GM18502 (cell line): ENCODE data around the gene SMC1B.
"Not testable (repeated sequence)": the region's sequence is repeated elsewhere in the genome, so short reads cannot be mapped to it uniquely, and the experiment has no call there.

Experiments
- ATAC-seq: cut with Tn5 transposase; IDR thresholded peaks from one replicate; pipeline ENCODE4 v1.9.1; 2021; ENCODE audit warnings: mild to moderate bottlenecking; ENCODE audit not compliant: unreplicated experiment, poor library complexity

Gene SMC1B

DNA sequence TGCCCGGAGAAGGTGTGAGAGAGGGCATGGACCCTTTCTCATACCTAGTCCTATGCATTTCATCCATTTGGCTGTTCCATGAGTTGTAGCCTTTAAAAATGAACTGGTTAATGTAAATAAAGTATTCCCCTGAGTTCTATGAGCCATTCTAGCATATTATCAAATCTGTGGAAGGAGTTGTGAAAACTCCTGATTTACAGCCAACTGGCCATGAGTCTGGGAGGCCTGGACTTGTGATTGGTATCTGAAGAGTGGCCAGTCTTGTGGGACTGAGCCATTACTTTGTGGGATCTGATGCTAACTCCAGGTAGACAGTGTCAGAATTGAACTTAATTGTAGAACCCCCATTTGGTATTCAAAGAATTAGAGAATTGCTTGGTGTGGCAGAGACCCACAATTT is 55.3 kb downstream of the SMC1B start:
- ATAC-seq: no peak

DNA sequence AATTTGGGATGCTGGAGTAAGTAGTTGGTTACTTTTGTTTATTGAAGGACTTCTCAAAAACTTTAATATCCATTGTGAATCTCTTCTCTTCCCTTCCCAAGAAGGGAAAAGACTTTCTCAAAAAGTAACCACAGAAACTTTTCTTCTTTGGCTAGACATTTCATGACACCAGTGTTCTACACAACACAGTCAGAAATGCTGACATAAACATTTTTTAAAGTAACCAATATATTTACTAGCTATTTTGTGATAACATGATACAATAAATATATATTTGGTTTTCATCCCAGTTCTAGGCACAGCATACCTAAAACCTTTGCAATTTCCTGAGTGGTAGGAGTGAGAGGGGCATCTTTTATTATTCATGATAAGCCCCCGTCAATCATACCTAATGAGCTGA is 55.9 kb downstream of the SMC1B start:
- no peak for ATAC-seq

DNA sequence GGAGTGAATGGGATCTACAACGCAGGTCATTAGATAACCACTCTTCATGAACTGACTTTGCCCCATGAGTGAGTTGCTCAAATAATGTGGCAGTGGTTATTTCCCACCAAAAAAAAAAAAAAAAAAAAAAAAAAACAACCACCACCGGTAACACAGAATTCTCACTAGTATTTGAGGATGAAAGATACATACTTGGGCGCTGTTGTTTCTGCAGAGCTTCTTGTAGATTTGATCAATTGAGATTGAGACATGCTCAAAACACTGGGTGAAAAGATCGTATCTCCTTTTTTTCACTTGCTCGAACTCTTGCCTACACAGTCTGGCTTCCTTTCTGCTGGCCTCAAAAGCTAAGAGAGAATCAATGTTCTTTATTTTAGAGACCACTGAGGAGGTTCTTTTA is 59.6 kb downstream of the SMC1B start:
- ATAC-seq: no peak

DNA sequence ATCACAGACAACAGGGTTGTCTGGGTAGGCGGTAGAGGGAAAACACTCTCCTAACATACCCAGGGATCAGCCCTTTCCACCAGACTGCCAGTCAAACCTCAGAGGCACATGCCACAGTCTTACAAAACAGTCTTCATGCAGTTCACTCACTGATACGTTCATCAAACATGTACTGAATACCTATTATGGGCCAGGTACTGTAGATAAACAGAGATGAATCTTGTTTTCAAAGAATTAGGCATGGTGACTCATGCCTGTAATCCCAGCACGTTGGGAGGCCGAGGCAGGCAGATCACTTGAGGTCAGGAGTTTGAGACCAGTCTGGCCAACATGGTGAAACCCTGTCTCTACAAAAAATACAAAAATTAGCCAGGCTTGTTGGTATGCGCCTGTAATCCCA is 60.6 kb downstream of the SMC1B start:
- ATAC-seq: not testable (repeated sequence)

- ATAC-seq: no peak
Measured at GRCh38 chr22:45351956-45352355, 61.4 kb downstream of the SMC1B start.

- ATAC-seq: no peak
Measured at GRCh38 chr22:45349916-45350315, 63.5 kb downstream of the SMC1B start.

DNA sequence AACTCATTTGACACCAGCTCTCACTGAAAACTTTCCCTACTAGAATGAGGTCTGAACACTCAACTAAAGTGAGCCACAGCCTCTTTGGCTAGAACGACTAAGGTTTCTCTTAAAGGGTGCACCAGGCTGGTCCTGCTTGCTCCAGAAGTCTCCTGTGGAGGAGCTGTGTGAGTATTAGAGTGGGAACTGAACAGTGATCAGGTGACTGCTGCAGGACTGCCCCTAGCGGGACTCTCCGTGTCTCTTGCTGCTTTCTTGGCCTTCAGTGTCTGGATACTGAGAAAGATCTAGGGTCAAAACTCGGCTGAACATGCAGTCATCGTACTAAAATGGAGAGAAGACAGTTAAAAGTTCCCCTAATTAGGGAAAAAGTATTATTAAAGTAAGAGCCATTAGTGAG is 69.1 kb downstream of the SMC1B start:
- ATAC-seq: no peak

GRCh38 chr22:45343143-45343542 is 70.3 kb downstream of the SMC1B start:
- no peak for ATAC-seq

GRCh38 chr22:45341498-45341897 is 71.9 kb downstream of the SMC1B start:
- no peak for ATAC-seq

GRCh38 chr22:45340323-45340722 is 73.1 kb downstream of the SMC1B start:
- no peak for ATAC-seq

GRCh38 chr22:45338795-45339194 is 74.6 kb downstream of the SMC1B start:
- ATAC-seq: no peak

DNA sequence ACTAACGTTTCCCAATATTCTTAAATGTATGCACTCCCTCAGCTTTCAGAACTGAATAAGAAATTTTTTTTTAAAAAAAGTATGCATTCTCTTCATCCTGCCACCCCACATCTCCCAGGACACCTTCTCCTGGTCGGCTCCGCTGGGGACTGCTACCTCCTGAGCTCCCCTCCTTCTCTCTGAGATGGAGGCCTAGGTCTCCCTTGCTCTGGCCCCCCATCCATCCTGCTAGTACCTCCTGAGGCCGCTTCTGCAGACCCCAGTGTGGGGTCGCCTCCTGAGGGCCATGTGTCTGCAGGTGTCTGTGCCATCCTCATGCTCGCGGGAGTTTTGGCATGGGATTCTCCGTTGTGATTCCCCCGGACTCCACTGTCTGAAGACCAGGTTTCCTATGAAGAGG is 75.9 kb downstream of the SMC1B start:
- ATAC-seq: no peak

GRCh38 chr22:45336971-45337431 is 76.4 kb downstream of the SMC1B start:
- no peak for ATAC-seq

DNA sequence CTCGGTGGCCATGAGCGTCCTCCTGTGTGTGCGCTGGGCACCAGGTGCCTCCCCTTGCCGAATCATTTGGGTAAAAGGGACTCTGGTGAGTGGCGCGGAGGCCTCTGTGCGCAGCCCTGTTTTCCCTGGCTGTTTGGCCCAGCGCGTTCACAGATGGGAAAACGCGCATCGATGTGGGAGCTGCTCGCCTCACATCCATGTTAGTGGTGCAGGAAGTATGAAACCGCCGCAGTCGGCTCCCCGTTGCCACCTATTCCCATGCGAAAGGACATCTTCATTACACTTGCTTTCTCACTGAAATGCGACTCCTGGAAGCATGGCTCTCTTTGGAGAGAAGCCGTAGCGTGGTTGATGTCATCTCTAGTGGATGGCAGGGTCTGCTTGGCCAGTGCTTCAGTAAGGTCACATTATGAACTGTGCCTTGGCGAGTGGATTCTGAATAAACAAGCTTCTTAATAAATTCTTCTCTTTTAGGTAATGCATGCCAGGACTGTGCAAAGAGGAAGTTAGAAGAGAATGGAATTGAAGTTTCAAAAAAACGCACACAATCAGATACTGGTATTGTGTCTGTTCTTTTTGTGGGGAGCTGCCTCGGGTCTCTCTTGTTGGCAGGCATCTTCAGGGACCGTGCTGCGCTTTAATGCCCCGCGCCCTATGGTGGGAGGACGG is 77.4 kb downstream of the SMC1B start:
- ATAC-seq: no peak

DNA sequence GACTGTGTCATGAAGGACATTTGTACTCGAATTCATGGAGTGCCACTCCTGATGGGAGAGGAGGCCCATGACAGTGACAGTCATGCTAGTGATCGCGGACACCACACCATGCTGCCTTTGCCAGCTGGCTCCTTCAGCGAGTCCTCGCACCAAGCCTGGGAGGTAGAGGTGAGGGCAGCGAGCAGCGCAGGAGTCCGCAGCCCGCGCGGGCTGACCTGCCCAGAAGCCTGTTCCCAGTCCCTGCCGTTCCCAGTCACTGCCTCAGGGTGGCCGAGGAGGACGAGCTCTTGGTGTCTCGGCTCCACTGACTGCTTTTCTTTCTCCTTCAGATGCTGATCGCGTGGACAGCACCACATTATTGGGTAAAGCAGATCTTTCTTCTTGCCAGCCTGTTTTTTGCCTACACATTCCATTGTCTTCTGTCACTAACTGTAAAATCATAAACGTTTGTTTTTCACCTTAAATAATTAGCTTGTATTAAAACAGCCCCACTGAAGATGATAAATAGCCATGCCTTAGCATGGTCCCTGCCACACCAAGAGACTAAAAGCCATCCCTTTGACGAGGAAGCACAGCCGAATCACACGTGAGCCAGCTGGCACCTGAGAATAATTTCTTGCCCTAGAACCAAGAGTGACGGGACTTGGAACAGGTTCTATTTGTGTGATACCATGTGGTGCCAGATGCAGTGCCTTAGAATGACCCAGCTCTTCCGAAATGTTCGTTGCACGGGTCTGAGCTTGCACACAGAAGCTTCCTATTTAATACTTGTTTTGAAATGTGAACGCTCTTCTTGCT is 78.2 kb downstream of the SMC1B start:
- no peak for ATAC-seq

GRCh38 chr22:45334528-45334927 is 78.9 kb downstream of the SMC1B start:
- no peak for ATAC-seq

- no peak for ATAC-seq
Measured at GRCh38 chr22:45334068-45334467, 79.3 kb downstream of the SMC1B start.

DNA sequence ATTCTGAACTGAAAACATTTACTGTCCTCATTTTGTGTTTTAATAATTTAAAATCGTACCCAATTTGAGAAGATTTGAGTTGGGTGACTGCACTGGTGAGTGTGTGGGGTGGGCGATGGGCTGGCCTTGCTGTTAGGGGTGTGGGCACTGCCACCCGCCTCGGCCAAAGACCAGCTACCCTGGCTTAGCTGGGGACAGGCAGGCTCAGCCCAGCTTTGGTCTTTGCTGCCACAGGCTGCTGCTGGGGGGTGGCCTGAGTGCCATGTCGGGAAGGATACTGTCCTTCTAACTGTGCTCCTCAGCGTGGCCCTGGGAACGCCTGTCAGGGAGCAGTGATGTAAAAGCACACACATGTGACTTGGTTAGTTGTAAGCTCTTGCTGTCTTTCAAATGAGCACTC is 81.4 kb downstream of the SMC1B start:
- ATAC-seq: no peak

DNA sequence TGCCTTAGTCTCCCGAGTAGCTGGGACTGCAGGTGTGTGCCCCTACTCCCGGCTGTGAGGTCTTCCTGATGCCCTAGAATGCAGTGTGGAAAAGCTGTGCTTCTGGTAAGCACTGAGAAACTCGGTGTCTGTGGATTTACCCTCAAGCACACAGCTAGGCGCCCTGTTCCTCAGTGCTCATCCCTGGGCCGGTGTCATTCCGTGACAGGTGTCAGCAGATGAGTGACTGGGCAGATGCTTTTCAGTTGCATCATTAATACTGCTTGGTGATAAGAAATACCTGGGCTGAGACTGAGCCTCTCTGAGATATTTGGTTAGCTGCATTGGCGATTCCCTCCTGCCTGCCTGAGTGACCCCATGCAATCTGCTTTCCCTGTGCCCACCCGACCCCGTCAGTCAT is 81.9 kb downstream of the SMC1B start:
- no peak for ATAC-seq

DNA sequence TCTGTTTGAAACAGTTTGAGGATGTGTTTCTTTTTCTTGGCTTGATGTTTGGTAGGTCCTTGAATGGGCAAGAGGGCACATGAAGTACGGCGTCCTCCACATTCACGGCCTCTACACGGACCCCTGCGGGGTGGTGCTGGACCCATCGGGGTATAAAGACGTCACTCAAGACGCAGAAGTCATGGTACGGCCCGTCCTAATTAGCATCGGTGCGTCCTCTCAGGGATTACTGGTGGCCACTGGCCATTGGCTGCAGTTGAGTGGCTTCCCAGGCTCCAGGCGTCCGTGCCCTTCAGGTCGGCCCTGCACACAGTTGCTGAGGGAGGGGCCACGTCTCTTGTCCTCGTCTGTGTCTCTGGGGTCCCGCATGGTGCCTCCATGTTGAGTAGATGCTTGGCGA is 82.9 kb downstream of the SMC1B start:
- no peak for ATAC-seq

DNA sequence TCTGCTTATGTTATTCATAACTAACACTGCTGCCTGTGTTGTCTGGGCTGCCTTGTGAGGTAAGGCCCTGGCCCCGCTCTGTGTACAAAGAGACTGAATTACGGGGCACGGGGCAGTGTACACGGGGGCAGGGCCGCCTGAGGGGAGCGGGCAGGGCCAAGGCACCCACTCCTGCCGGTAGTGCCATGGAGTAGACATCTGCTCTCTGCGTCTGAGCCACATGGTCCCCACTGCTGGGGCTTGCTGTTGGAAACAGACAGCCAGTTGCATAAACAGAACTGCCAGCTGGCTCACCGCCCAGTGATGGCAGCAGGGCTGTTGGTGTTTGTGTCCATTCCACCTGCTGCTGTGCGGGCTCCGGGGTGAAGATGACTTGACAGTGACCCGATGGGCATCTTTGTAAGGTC is 83.9 kb downstream of the SMC1B start:
- no peak for ATAC-seq
